GM23338 (cell line): ENCODE results near the gene IL21R. TPM values are rescaled to one million over a fixed set of nuclear protein-coding genes. Genes with fewer than 3 reads are reported as not detected.

ENCODE experiments used
- ATAC-seq: fragments of 200-7000 bp; cut with Tn5 transposase; 3 replicates; pipeline ENCODE4 v1.9.1; 2020
- DNase-seq: peaks from one replicate; pipeline ENCODE4 v3.0.0-alpha.2; 2015; ENCODE audit warnings: low spot score
- H2AFZ ChIP-seq: fragments of 200-600 bp; sonication (generic); 2 replicates; pipeline ENCODE4 v1.8.0; 2016; ENCODE audit warnings: antibody characterized with exemption, mild to moderate bottlenecking, moderate library complexity
- H3F3A ChIP-seq: fragments of 200-600 bp; sonication (generic); replicated peaks from 2 replicates; pipeline ENCODE4 v1.8.0; 2017; ENCODE audit warnings: antibody characterized with exemption, mixed run types, low read depth
- H3K27ac ChIP-seq: fragments of 200-600 bp; sonication (generic); 2 replicates; pipeline ENCODE4 v1.6.1; 2016; ENCODE audit warnings: low read depth
- H3K27me3 ChIP-seq: fragments of 200-600 bp; sonication (generic); 2 replicates; pipeline ENCODE4 v1.8.0; 2016; ENCODE audit warnings: mild to moderate bottlenecking, mixed run types, moderate library complexity; ENCODE audit not compliant: insufficient read depth
- H3K36me3 ChIP-seq: fragments of 200-600 bp; sonication (generic); 2 replicates; pipeline ENCODE4 v1.8.0; 2016; ENCODE audit warnings: mild to moderate bottlenecking; ENCODE audit not compliant: insufficient read depth
- H3K4me1 ChIP-seq: fragments of 200-600 bp; sonication (generic); 2 replicates; pipeline ENCODE4 v1.8.0; 2016; ENCODE audit warnings: mild to moderate bottlenecking, moderate library complexity; ENCODE audit not compliant: insufficient read depth
- H3K4me2 ChIP-seq: fragments of 200-600 bp; sonication (generic); 2 replicates; pipeline ENCODE4 v1.7.1; 2017; ENCODE audit warnings: mixed run types
- H3K4me3 ChIP-seq: fragments of 200-600 bp; sonication (generic); 2 replicates; pipeline ENCODE4 v1.6.1; 2016; ENCODE audit warnings: mixed run types
- H3K79me2 ChIP-seq: fragments of 200-600 bp; sonication (generic); replicated peaks from 2 replicates; pipeline ENCODE4 v1.8.0; 2017; ENCODE audit warnings: mild to moderate bottlenecking; ENCODE audit not compliant: insufficient read depth
- H3K9me2 ChIP-seq: fragments of 200-600 bp; sonication (generic); 2 replicates; pipeline ENCODE4 v1.8.0; 2017; ENCODE audit not compliant: insufficient read depth
- H4K20me1 ChIP-seq: fragments of 200-600 bp; sonication (generic); replicated peaks from 2 replicates; pipeline ENCODE4 v1.8.0; 2017; ENCODE audit warnings: mild to moderate bottlenecking; ENCODE audit not compliant: insufficient read depth
- H3K27ac Mint-ChIP-seq: 2 replicates; pipeline ENCODE4 v1.8.0; 2020; ENCODE audit warnings: inconsistent platforms, mild to moderate bottlenecking, moderate library complexity, mixed read lengths
- H3K27me3 Mint-ChIP-seq: 3 replicates; pipeline ENCODE4 v1.8.0; 2022; ENCODE audit warnings: low read depth, mild to moderate bottlenecking, moderate library complexity, mixed read lengths, inconsistent platforms; ENCODE audit not compliant: insufficient read depth, poor library complexity
- H3K36me3 Mint-ChIP-seq: 3 replicates; pipeline ENCODE4 v1.8.0; 2021; ENCODE audit warnings: low read depth, mild to moderate bottlenecking, inconsistent platforms, moderate library complexity, mixed read lengths
- H3K4me1 Mint-ChIP-seq: 3 replicates; pipeline ENCODE4 v1.8.0; 2020; ENCODE audit warnings: mild to moderate bottlenecking, inconsistent platforms, mixed read lengths
- H3K4me3 Mint-ChIP-seq: 3 replicates; pipeline ENCODE4 v1.8.0; 2021; ENCODE audit warnings: moderate library complexity, mild to moderate bottlenecking, inconsistent platforms, mixed read lengths
- H3K9me3 Mint-ChIP-seq: 3 replicates; pipeline ENCODE4 v1.8.0; 2020; ENCODE audit warnings: moderate library complexity, mild to moderate bottlenecking, inconsistent platforms, mixed read lengths
- CREB1 ChIP-seq: fragments of 250-450 bp; sonication (Bioruptor Pico); IDR thresholded peaks from 2 replicates; pipeline ENCODE4 v1.5.0; 2020; ENCODE audit warnings: low read depth, mild to moderate bottlenecking, moderate library complexity
- EZH2 ChIP-seq: fragments of 200-600 bp; sonication (generic); IDR thresholded peaks from one replicate; pipeline ENCODE4 v1.8.0; 2017; ENCODE audit warnings: antibody characterized with exemption, mild to moderate bottlenecking, low read depth; ENCODE audit not compliant: unreplicated experiment
- NANOG ChIP-seq: IDR thresholded peaks from 2 replicates; pipeline ENCODE4 v1.6.1; 2016; ENCODE audit warnings: antibody characterized with exemption, borderline replicate concordance
- POLR2AphosphoS5 ChIP-seq: IDR thresholded peaks from 2 replicates; pipeline ENCODE4 v1.6.1; 2016; ENCODE audit warnings: antibody characterized with exemption, low read depth
- ZNF114 ChIP-seq: fragments of 250-450 bp; sonication (Bioruptor Pico); IDR thresholded peaks from 2 replicates; pipeline ENCODE4 v1.5.0; 2020; ENCODE audit warnings: mild to moderate bottlenecking, moderate library complexity
- ZNF331 ChIP-seq: fragments of 250-450 bp; sonication (Bioruptor Pico); IDR thresholded peaks from 2 replicates; pipeline ENCODE4 v1.5.0; 2020; ENCODE audit warnings: low read depth, mild to moderate bottlenecking, moderate library complexity
- polyA plus RNA-seq: library from polyadenylated mRNA; unstranded; fragments of >200 nt; fragmentation: Nextera tagmentation; extraction: Ambion mirVana; gene quantifications from 2 replicates; pipeline ENCODE4 v1.2.1, GENCODE V29; 2016
- total RNA-seq: library from RNA; depleted of rRNA; stranded (reverse); fragments of >200 nt; shearing (Covaris generic); gene quantifications from 2 replicates; pipeline ENCODE4 v1.2.3, GENCODE V29; 2014
- TF ChIP-seq, protein P1 (sequence below), 2 experiments: fragments of 200-600 bp in 1 of 2; sonication (generic) in 1 of 2; conservative IDR thresholded peaks; 2 replicates each; pipeline versions ENCODE4 v1.5.1 to v1.6.1; 2016 to 2017; ENCODE audit warnings: antibody characterized with exemption in 2 of 2, low read depth in 2 of 2, mild to moderate bottlenecking in 2 of 2, moderate library complexity in 1 of 2
- TF ChIP-seq, protein P2 (sequence below): IDR thresholded peaks from one replicate; pipeline ENCODE4 v1.6.1; 2018; ENCODE audit warnings: antibody characterized with exemption; ENCODE audit not compliant: unreplicated experiment

The IL21R gene
- total and polyA plus RNA-seq, 2 experiments from 2014 or later, result 0.42 to 2.6 TPM

DNA sequence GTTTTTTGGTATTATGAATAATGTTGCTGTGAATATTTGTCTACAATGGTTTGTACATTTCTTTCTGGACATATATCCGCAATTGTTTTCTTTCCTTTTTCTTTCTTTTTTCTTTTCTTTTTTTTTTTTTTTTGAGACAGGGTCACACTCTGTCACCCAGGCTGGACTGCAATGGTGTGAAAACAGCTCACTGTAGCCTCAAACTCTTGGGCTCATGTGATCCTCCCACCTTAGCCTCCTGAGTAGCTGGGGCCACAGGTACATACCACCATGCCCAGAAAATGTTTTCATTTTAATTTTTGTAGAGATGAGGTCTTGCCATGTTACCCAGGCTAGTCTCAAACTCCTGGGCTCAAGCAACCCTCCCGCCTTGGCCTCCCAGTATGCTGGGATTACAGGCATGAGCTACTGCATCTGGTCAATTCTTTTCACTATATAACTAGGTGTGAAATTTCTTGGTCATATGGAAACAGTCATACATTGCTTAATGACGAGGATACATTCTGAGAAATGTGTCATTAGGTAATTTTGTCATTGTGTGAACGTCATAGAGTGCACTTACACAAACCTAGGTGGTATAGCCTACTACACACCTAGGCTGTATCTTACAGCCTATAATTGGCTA is 15.2 kb downstream of the IL21R start:
- Mint-ChIP-seq H3K27ac (no peak overlapping the region), H3K4me1 (no peaks in the 10 kb centered on the region), H3K36me3 (peaks cover 6% of the 10 kb centered on the region; the same call in 1 of the 3 replicates), H3K27me3 (peaks cover 3% of the 10 kb centered on the region), H3K9me3 (peaks cover 22% of the 10 kb centered on the region), H3K4me3 (no peak overlapping the region)
- no peak for TF ChIP-seq ZNF114 (CRISPR knock-in tag)
- TF ChIP-seq, protein P1, sequence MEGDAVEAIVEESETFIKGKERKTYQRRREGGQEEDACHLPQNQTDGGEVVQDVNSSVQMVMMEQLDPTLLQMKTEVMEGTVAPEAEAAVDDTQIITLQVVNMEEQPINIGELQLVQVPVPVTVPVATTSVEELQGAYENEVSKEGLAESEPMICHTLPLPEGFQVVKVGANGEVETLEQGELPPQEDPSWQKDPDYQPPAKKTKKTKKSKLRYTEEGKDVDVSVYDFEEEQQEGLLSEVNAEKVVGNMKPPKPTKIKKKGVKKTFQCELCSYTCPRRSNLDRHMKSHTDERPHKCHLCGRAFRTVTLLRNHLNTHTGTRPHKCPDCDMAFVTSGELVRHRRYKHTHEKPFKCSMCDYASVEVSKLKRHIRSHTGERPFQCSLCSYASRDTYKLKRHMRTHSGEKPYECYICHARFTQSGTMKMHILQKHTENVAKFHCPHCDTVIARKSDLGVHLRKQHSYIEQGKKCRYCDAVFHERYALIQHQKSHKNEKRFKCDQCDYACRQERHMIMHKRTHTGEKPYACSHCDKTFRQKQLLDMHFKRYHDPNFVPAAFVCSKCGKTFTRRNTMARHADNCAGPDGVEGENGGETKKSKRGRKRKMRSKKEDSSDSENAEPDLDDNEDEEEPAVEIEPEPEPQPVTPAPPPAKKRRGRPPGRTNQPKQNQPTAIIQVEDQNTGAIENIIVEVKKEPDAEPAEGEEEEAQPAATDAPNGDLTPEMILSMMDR (conservative IDR thresholded peaks at IDR 0.05; ENCODE audit: low read depth in 2 of 2), result no peak
- TF ChIP-seq POLR2AphosphoS5, result no peak
- TF ChIP-seq CREB1 (CRISPR knock-in tag), result no peak
- TF ChIP-seq, protein P2, sequence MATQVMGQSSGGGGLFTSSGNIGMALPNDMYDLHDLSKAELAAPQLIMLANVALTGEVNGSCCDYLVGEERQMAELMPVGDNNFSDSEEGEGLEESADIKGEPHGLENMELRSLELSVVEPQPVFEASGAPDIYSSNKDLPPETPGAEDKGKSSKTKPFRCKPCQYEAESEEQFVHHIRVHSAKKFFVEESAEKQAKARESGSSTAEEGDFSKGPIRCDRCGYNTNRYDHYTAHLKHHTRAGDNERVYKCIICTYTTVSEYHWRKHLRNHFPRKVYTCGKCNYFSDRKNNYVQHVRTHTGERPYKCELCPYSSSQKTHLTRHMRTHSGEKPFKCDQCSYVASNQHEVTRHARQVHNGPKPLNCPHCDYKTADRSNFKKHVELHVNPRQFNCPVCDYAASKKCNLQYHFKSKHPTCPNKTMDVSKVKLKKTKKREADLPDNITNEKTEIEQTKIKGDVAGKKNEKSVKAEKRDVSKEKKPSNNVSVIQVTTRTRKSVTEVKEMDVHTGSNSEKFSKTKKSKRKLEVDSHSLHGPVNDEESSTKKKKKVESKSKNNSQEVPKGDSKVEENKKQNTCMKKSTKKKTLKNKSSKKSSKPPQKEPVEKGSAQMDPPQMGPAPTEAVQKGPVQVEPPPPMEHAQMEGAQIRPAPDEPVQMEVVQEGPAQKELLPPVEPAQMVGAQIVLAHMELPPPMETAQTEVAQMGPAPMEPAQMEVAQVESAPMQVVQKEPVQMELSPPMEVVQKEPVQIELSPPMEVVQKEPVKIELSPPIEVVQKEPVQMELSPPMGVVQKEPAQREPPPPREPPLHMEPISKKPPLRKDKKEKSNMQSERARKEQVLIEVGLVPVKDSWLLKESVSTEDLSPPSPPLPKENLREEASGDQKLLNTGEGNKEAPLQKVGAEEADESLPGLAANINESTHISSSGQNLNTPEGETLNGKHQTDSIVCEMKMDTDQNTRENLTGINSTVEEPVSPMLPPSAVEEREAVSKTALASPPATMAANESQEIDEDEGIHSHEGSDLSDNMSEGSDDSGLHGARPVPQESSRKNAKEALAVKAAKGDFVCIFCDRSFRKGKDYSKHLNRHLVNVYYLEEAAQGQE, result no peak
- no peak for TF ChIP-seq EZH2
- Histone ChIP-seq H3K36me3 (no peaks in the 10 kb centered on the region), H3K9me2 (no peaks in the 10 kb centered on the region), H2AFZ (no peak overlapping the region), H3K4me2 (no peak overlapping the region), H3F3A (no peaks in the 10 kb centered on the region), H3K27ac (no peak overlapping the region), H3K4me3 (no peak overlapping the region), H3K79me2 (no peaks in the 10 kb centered on the region), H4K20me1 (no peaks in the 10 kb centered on the region), H3K4me1 (no peaks in the 10 kb centered on the region), H3K27me3 (no peaks in the 10 kb centered on the region)
- DNase-seq (no peak), ATAC-seq (no peak)

DNA sequence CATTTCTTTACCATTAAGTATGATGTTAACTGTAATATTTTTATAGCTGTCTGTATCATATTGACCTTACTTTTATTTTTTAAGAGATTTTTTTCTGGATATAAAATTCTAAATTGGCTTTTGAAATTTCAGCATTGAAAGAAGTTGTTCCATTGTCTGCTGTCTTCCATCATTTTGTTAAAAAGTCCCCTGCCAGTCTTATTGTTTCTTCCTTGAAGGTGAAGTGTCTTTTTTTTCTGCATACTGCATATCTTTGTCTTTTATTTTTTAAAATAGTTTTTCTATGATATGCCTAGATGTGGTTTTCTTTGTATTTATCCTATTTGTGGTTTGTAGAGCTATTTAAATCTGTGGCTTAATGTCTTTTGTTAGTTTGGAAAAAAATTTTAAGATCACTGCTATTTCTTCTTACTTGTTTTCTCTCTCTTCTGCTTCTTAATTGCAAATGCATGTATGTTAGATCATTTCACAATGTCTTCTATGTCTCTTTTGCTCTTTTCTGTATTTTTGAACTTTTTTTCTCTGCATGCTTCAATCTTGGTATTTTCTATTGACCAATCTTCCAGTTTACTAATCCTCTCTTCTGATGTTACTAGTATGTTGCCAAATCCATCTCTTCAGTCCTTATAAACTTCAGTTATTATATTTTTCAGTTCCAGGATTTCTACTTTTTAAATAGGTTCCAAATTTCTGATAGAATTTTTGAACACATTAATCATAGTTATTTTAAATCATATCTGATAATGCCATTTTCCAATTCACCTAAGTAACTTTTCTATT is 20.2 kb downstream of the IL21R start:
- Histone ChIP-seq H3K4me2 (no peak overlapping the region), H3F3A (no peaks in the 10 kb centered on the region), H2AFZ (no peak overlapping the region), H3K9me2 (no peaks in the 10 kb centered on the region), H3K36me3 (no peaks in the 10 kb centered on the region), H3K27ac (no peak overlapping the region), H3K27me3 (no peaks in the 10 kb centered on the region), H3K79me2 (no peaks in the 10 kb centered on the region), H3K4me1 (no peaks in the 10 kb centered on the region), H4K20me1 (no peaks in the 10 kb centered on the region), H3K4me3 (no peak overlapping the region)
- no peak for ATAC-seq
- Mint-ChIP-seq H3K4me1 (no peaks in the 10 kb centered on the region), H3K27ac (no peak overlapping the region), H3K4me3 (no peak overlapping the region), H3K9me3 (peaks cover 45% of the 10 kb centered on the region), H3K36me3 (peaks cover 6% of the 10 kb centered on the region; the same call in 1 of the 3 replicates), H3K27me3 (peaks cover 2% of the 10 kb centered on the region)
- TF ChIP-seq, protein P1 (conservative IDR thresholded peaks at IDR 0.05; ENCODE audit: low read depth in 2 of 2), result no peak
- TF ChIP-seq NANOG (no peak), ZNF331 (CRISPR knock-in tag) (no peak), EZH2 (no peak)
- no peak for DNase-seq
